Activated CD4-positive, alpha-beta T cell treated with anti-CD3 and anti-CD28 coated beads, Interleukin-2, Interleukin-4, amounts not matched to agents 100 ng/mL and 50 ng/mL, durations not matched to agents 16 hours and 8 hours (primary cell): ENCODE measurements around the gene GAS2L2.

Experiments
- DNase-seq: peaks from one replicate; pipeline ENCODE4 v3.0.0-alpha.2; 2020; ENCODE audit warnings: low spot score

GAS2L2 gene

DNA sequence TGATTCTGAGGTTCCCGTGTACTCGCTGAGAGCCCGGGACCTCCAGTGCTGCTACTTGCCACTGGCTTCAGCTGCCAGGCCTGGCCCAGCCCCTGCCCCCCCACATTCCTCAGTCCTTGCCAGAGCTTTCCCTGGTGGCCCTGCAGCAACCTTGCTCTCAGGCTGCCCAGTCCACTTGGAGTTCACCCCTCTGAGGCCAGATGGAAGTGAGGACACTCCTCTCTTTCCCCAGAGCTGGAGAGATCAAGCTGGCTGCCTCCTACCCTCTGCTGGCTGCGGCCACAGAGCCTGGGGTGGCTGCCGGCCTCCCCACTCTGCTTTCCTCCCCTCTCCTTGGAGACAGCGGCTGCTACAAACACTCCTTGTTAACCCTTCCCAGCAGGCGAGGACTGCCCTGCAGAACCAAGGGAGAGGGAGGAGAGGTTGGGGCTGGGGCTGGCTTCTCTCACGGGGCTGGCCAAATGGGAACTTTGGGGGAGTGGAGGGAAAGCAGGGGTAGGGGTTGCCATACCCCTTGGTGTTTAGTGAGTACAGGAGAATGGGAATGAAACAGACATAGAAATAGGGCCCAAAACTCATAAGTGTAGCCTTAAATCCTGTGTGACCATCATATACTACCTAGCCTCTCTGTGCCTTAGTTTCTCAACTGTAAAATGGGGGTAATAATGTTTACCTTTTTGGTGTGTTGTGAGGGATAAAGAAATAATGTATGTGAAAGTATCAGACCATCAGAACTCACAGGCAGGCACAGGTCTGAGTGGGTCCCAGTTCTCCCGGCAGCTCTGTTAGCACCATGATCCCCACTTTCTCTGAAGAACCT is at the start of gene GAS2L2:
TSS of gene GAS2L2 (minus strand) at position 295 of the 820 bp plus-strand sequence. CDS start 389 bp downstream, outside the sequence.
- no peak for DNase-seq

DNA sequence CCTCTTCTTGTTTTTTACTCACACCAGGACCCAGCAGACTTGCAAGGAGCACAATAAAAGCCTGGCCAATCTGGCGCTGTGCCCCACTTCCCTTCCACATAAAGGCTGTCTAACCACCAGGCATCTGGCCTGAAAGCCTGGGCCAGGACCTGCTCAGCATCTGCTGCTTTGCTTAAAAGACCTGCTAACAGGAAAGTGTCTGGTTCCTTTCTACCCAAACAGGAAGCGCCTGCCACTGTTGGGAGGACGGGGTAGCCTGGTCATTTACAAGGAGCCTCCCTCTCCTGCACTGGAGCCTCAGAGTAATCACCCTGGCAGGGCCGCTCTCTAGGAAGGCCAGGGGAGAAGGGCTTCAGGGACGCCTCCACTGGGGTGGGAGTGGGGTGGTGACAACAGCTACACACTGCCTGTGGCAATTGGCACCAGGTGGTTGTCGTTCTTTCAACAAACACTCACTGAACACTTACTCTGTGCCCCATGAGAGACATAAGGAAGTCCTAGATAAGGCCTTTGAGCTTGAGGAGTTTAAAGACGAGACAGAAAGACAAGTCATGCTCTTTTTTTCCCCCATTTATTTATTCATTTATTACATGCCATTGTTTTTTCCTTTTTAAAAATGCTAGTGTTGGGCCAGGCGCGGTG is 48.7 kb upstream of the GAS2L2 start:
- DNase-seq, result no peak

DNA sequence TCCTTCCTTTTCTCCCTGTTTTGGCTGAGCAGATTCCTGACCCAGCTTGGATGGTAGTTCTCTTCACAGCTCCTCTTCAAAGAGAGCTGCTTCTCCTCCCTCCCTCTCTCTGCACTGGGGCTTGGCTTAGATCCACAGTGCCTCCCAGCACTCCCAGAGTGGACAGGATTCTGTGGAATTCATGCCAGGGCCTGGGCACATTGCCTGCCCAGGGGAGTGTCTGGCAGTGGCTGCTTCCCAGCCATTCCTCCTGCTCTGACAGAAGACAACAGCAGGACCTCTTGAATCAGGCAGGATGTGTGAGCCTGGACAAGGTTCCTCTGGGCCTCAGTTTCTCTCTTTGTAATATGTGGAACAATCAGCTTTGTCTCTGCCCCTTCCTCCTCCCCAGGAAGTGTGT is 46.9 kb upstream of the GAS2L2 start:
- no peak for DNase-seq

DNA sequence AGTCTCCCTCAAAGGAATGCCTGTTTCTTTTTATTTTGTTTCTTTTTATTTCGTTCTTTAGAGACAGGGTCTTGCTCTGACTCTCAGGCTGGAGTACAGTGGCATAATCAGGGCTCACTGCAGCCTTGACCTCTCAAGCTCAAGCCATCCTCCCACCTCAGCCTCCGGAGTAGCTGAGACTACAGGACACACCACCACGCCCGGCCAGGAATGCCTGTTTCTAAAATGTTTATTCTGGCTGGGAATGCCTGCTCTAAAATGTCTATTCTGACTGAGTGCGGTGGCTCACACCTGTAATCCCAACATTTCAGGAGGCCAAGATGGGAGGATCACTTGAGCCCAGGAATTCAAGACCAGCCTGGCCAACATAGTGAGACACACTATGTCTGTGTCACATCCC is 44.9 kb upstream of the GAS2L2 start:
- no peak for DNase-seq

- DNase-seq, result no peak
Measured at GRCh38 chr17:35797370-35797769, 44.3 kb upstream of the GAS2L2 start.

DNA sequence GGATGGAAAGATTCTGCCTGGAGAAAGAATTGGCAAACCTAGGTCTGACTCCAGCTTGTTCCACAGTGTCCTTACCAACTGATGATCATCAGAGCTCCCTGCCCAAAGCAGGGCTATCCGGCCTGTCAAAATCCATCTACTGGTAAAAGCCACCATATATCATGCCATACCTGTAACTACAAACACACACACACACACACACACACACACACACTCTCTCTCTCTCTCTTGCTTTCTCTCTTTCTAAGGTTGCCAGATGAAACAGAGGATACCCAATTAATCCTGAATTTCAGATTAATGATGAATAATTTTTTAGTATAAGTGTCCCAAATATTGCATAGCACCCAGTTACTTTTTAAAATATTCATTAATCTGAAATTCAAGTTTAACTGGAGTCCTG is 43.9 kb upstream of the GAS2L2 start:
- no peak for DNase-seq

DNA sequence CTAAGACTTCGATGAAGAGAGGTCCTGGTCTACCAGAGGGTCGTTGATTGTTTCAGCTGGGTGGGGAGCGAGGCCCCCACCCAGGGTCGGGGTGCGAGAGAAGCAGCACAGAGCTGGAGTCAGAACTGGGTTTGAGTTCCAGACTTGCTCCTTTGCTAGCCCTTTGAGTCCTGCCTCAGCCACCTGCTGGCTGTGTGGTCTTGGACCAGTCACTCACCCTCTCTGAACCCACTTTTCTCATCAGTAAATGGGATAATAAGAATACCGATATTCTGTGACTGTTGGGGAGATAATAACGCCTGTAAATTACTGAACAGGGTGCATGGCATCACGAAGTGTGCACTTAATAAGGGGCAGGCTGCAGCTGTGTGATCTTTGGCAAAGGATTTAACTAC is 42.8 kb upstream of the GAS2L2 start:
- DNase-seq, result no peak

DNA sequence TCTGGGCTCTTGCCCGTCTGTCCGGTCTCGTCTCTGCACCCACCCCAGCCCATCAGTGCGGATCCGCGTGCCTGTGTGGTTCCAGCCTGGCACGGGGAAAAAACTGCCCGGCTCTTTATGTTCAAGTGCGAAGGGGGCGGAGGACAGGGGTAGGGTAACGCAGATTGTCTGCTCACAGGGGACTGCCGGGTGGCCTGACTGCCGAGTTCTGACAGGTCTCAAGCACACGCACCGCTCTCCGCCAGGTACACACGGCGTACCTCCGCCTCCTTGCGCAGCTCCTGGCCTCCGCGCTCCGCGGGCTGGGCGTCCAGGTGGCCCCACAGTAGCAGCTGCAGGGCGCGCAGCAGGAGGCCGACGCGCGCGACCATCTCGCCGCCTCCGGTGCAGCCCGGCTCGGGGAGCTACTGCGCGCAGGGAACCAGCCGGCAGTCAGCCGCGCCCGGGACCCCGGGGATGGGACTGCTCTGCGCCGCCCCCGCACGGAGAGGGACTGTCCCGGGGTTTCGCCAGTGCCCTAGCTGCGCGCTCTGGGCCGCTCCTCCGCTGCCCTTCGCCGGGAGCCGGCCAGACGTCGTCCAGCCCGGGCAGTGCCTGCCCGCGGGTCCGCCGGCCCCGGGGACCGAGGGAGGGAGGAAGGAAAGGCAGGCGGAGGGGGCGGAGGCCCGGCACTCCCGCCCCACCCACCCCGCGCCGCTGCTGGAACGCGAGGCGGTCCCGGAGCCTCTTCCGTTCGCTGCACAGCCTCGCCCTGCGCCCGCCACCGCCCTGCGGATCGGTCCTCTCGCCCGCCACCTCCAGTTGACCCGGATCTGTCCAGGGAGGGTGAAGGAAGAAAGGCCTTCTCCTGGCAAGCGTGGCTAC is 42.2 kb upstream of the GAS2L2 start, which contains the start of gene MMP28:
TSS of gene MMP28 (minus strand) at position 635 of the 864 bp plus-strand sequence. CDS start at position 371, 264 bp downstream.
- DNase-seq, result peak; percentile 27

- DNase-seq, result no peak
Measured at GRCh38 chr17:35793257-35793656, 40.2 kb upstream of the GAS2L2 start.

DNA sequence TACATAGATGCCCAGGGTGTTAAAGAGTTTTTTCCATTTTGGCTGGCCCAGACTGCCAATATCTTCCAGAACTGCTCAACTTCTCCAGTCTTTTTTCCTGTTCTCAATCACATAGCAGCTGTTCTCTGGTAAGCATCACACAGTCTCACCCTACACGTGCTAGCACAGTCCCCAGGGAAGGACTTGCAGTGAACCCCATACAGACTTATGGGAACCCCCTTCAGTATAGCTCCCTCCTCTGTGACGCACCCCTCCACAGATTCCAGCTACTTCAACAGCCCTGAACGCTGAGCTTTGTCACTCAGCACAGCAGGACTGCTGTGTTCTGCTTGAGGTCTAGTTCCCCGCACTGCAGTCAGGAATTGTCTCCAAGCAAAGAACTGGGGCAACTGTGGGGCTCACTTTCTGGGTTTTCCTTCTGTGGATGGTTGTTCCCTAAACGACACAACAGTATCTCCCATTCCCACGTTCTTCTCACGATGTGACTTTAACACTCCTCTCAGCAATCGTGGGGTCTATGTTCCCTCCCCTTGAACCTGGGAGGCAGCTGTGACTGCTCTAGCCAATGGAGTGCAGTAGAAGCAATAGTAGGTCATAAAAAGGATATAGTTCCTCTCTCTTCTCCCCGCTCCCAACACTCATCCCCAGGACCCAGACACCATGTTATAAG is 38.8 kb upstream of the GAS2L2 start:
- DNase-seq, result no peak

DNA sequence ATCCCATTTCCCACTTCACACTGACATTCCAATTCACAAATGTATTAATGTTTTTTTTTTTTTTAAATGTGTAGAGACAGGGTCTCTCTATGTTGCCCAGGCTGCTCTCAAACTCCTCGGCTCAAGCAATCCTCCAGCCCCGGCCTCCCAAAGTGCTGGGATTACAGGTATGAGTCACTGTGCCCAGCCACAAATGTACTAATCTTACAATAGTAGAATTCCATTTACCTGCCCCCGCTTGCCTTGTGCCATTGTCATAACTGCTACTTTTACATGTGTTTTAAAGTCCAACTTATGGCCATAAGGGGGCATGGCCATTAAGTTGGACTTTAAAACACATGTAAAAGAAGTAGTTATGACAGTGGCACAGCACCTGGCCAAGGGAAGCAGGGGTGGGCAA is 37.8 kb upstream of the GAS2L2 start:
- DNase-seq, result no peak

- DNase-seq, result no peak
Measured at GRCh38 chr17:35788477-35789368, 35.7 kb upstream of the GAS2L2 start.

DNA sequence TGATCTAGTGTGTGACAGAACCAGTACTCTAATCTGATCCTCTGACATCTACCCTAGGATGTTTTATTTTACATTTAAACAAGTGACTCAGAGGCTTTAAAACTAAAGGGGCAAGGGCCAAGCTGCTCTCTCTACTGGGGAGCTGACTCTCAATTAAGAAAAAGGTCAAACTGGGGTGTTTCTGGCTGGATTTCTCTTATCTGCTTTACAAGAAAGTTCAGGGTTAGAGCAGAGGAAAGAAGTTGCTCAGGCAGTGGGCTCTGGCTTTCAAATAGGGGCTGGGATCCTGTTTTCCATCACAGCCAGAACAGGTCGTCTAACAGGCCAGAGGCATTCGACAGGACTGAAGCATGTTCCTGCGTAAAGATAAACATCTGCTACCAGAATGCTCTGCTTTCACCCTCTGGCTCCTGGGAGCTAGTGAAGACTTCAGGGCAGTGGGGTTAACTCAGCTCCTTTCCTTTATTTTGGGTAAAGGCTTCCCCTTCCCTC is 33.9 kb upstream of the GAS2L2 start:
- DNase-seq, result no peak

- no peak for DNase-seq
Measured at GRCh38 chr17:35784895-35785294, 31.9 kb upstream of the GAS2L2 start.

- DNase-seq, result no peak
Measured at GRCh38 chr17:35780950-35781349, 27.9 kb upstream of the GAS2L2 start.

- no peak for DNase-seq
Measured at GRCh38 chr17:35778641-35779196, 25.7 kb upstream of the GAS2L2 start.

DNA sequence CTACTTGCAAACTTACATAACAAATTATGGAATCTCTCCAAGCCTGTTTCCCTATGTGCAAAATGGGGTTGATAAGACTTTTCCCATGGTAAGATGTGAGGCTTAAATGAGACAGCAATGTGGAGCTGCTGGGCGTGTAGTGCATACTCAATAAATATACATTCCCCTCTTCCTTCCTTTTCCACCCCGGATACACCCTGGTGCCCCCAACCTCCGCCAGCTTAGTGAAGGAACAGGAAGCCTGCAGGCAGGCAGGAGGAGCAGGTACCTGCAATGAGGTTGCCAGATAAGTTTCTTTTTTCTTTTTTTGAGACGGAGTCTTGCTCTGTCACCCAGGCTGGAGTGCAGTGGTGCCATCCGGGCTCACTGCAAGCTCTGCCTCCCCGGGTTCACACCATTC is 22.5 kb upstream of the GAS2L2 start:
- no peak for DNase-seq

- no peak for DNase-seq
Measured at GRCh38 chr17:35775039-35775438, 22.0 kb upstream of the GAS2L2 start.

DNA sequence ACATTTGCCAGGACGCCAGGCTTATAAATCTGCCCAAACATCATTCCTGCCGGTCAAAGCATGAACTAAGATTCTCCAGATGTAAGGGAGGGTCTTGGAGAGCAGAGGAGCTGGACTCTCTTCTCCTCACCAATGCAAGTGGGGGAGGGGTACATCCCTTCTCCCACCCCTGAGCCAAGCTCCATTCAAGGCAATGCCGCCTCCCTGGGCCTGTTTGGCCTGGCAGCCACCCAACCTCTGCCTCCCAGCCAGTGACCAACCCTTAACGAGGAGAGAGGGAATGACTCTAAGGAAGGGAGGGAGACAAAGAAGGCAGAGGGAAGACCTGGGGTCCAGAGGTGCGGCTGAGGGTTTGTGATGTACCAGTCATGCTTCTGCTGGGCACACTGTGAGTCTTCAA is 21.5 kb upstream of the GAS2L2 start:
- DNase-seq, result no peak

GRCh38 chr17:35773679-35774425 is 20.8 kb upstream of the GAS2L2 start:
- no peak for DNase-seq
